SK-N-SH (cell line): ENCODE measurements around the gene SIGLEC1. TPM values are rescaled to one million over a fixed set of nuclear protein-coding genes. Genes with fewer than 3 reads are reported as not detected.

Source experiments
- CTCF ChIA-PET: fragments of 300-600, 350-600 bp; formaldehyde crosslinking; extraction: SDS; loops from one replicate; lab custom pipeline; 2021; lab: Yijun Ruan, JAX
- POLR2A ChIA-PET: fragments of 350-600 bp; sonication (Branson Sonifier 250); formaldehyde crosslinking; extraction: SDS; loops from one replicate; lab custom pipeline; 2020; ENCODE audit warnings: antibody characterized with exemption, inconsistent platforms; lab: Yijun Ruan, JAX
- DNase-seq: peaks from one replicate; pipeline ENCODE4 v3.0.0; 2012
- H2AFZ ChIP-seq: fragments of 200-600 bp; sonication (generic); 2 replicates; pipeline ENCODE4 v1.8.1; 2016; ENCODE audit warnings: antibody characterized with exemption, mild to moderate bottlenecking, low read depth
- H3F3A ChIP-seq: fragments of 200-600 bp; sonication (generic); replicated peaks from 2 replicates; pipeline ENCODE3; 2016; ENCODE audit warnings: antibody characterized with exemption, mild to moderate bottlenecking; ENCODE audit not compliant: insufficient read depth
- H3K27ac ChIP-seq, 2 experiments: fragments of 200-500 bp in 1 of 2; fragments of 200-600 bp in 1 of 2; sonication (Bioruptor generic) in 1 of 2; sonication (generic), shearing (Covaris generic) in 1 of 2; 2 replicates each; pipeline versions ENCODE4 v1.5.1 to v1.6.1; 2014 to 2016; ENCODE audit warnings: low read depth in 2 of 2, inconsistent platforms in 1 of 2, low read length in 1 of 2, mild to moderate bottlenecking in 1 of 2, mixed read lengths in 1 of 2
- H3K27me3 ChIP-seq: fragments of 200-600 bp; sonication (generic), shearing (Covaris generic); 2 replicates; pipeline ENCODE4 v1.6.1; 2016; ENCODE audit warnings: mixed run types; ENCODE audit not compliant: insufficient read depth
- H3K36me3 ChIP-seq, 2 experiments: fragments of 200-500 bp in 1 of 2; fragments of 200-600 bp in 1 of 2; sonication (Bioruptor generic) in 1 of 2; sonication (generic) in 1 of 2; replicated peaks in 1 of 2; 2 replicates each; pipeline versions ENCODE3 to v1.5.1; 2014 to 2016; ENCODE audit warnings: low read length in 1 of 2, mild to moderate bottlenecking in 1 of 2; ENCODE audit not compliant: insufficient read depth in 2 of 2, control insufficient read depth in 1 of 2
- H3K4me1 ChIP-seq, 2 experiments: fragments of 200-500 bp in 1 of 2; fragments of 200-600 bp in 1 of 2; sonication (Bioruptor generic) in 1 of 2; sonication (generic), shearing (Covaris generic) in 1 of 2; 2 replicates each; pipeline versions ENCODE4 v1.5.1 to v1.6.1; 2014 to 2016; ENCODE audit warnings: low read depth in 1 of 2, low read length in 1 of 2, mixed run types in 1 of 2; ENCODE audit not compliant: insufficient read depth in 2 of 2, control insufficient read depth in 1 of 2
- H3K4me2 ChIP-seq: fragments of 200-600 bp; sonication (generic), shearing (Covaris generic); 2 replicates; pipeline ENCODE4 v1.6.1; 2017; ENCODE audit warnings: mixed run types
- H3K4me3 ChIP-seq, 2 experiments: fragments of 200-500 bp in 1 of 2; fragments of 200-600 bp in 1 of 2; sonication (Bioruptor generic) in 1 of 2; sonication (generic), shearing (Covaris generic) in 1 of 2; 2 replicates each; pipeline versions ENCODE4 v1.5.1 to v1.8.1; 2014 to 2016; ENCODE audit warnings: low read depth in 2 of 2, inconsistent platforms in 1 of 2, low read length in 1 of 2, mild to moderate bottlenecking in 1 of 2, mixed read lengths in 1 of 2, moderate library complexity in 1 of 2
- H3K79me2 ChIP-seq: fragments of 200-600 bp; sonication (generic); 2 replicates; pipeline ENCODE4 v1.8.1; 2017; ENCODE audit warnings: mild to moderate bottlenecking; ENCODE audit not compliant: insufficient read depth
- H3K9ac ChIP-seq: fragments of 200-600 bp; sonication (generic); 2 replicates; pipeline ENCODE4 v1.6.1; 2017; ENCODE audit warnings: mixed run types
- H3K9me2 ChIP-seq: fragments of 200-600 bp; sonication (generic); 2 replicates; pipeline ENCODE4 v1.6.1; 2017; ENCODE audit warnings: mixed run types
- H3K9me3 ChIP-seq: fragments of 200-600 bp; sonication (generic); 2 replicates; pipeline ENCODE4 v1.6.1; 2017; ENCODE audit warnings: mixed run types, mild to moderate bottlenecking, moderate library complexity
- H4K20me1 ChIP-seq: fragments of 200-600 bp; sonication (generic); 2 replicates; pipeline ENCODE4 v1.6.1; 2017; ENCODE audit warnings: mild to moderate bottlenecking, mixed run types; ENCODE audit not compliant: insufficient read depth
- ELF1 ChIP-seq: IDR thresholded peaks from 2 replicates; pipeline ENCODE4 v1.4.0; 2012
- GABPA ChIP-seq: IDR thresholded peaks from 2 replicates; pipeline ENCODE4 v1.4.0; 2012; ENCODE audit warnings: low read depth, mild to moderate bottlenecking
- GATA2 ChIP-seq: sonication (generic); formaldehyde crosslinking; IDR thresholded peaks from 2 replicates; pipeline ENCODE4 v1.5.0; 2020; ENCODE audit warnings: mild to moderate bottlenecking, missing genetic modification reagents
- JUND ChIP-seq: IDR thresholded peaks from 2 replicates; pipeline ENCODE4 v1.4.0; 2012
- RAD21 ChIP-seq: IDR thresholded peaks from 2 replicates; pipeline ENCODE4 v1.6.1; 2012; ENCODE audit warnings: mild to moderate bottlenecking, low read length
- RXRA ChIP-seq: IDR thresholded peaks from 2 replicates; pipeline ENCODE4 v1.4.0; 2012; ENCODE audit warnings: low read depth, mild to moderate bottlenecking, borderline replicate concordance
- SIN3A ChIP-seq: IDR thresholded peaks from 2 replicates; pipeline ENCODE4 v1.6.1; 2012; ENCODE audit warnings: low read depth, mild to moderate bottlenecking, low read length, moderate library complexity, borderline replicate concordance
- SMC3 ChIP-seq: IDR thresholded peaks from 2 replicates; pipeline ENCODE4 v1.6.1; 2012; ENCODE audit warnings: low read depth, low read length, improper control_type of control experiment
- TCF12 ChIP-seq: IDR thresholded peaks from 2 replicates; pipeline ENCODE4 v1.4.0; 2012
- USF1 ChIP-seq: IDR thresholded peaks from 2 replicates; pipeline ENCODE4 v1.4.0; 2012; ENCODE audit warnings: low read depth, borderline replicate concordance
- WGBS: methylation state at CpG from one replicate; pipeline ENCODE4 v1.1.6; 2017; ENCODE audit warnings: low lambda C conversion rate; 5-methylcytosine and 5-hydroxymethylcytosine counted together
- polyA plus RNA-seq, 3 experiments: library from polyadenylated mRNA; depleted of rRNA; stranded (reverse); fragments of >200 nt; gene quantifications; 2 replicates each; pipeline ENCODE4 v1.2.3, GENCODE V29; 2012
- TF ChIP-seq, protein P1 (sequence below): fragments of 150-350 bp; IDR thresholded peaks from 2 replicates; pipeline ENCODE4 v1.6.1; 2017; ENCODE audit warnings: antibody characterized with exemption, low read length, low read depth, borderline replicate concordance
- TF ChIP-seq, protein P2 (sequence below): IDR thresholded peaks from 2 replicates; pipeline ENCODE4 v1.6.1; 2012; ENCODE audit warnings: mild to moderate bottlenecking, low read depth, low read length, moderate library complexity
- TF ChIP-seq, protein P3 (sequence below): IDR thresholded peaks from 2 replicates; pipeline ENCODE4 v1.4.0; 2012; ENCODE audit warnings: low read depth
- TF ChIP-seq, protein P4 (sequence below): IDR thresholded peaks from 2 replicates; pipeline ENCODE4; 2012

Gene SIGLEC1
- polyA plus RNA-seq, 1 of the 3 experiments (the other 2 are of a cell fraction), result not detected

GRCh38 chr20:3687655-3688054 is 24.7 kb downstream of the SIGLEC1 start:
- H3K27me3 ChIP-seq, result no peaks in the 10 kb centered on the region
- H3K27ac ChIP-seq, result no peak overlapping the region
- no peaks in the 10 kb centered on the region for H3K79me2 ChIP-seq
- no peaks in the 10 kb centered on the region for H3K36me3 ChIP-seq
- H3K4me1 ChIP-seq, result no peaks in the 10 kb centered on the region
- TF ChIP-seq ELF1 (no peak), USF1 (peak; percentile 91), GABPA (no peak)
- TF ChIP-seq, protein P1, sequence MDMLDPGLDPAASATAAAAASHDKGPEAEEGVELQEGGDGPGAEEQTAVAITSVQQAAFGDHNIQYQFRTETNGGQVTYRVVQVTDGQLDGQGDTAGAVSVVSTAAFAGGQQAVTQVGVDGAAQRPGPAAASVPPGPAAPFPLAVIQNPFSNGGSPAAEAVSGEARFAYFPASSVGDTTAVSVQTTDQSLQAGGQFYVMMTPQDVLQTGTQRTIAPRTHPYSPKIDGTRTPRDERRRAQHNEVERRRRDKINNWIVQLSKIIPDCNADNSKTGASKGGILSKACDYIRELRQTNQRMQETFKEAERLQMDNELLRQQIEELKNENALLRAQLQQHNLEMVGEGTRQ, result peak; percentile 22; the same call in 1 of the 2 replicates
- H4K20me1 ChIP-seq, result no peaks in the 10 kb centered on the region
- H2AFZ ChIP-seq, result no peak overlapping the region
- ChIA-PET CTCF (interaction anchor here (1.2 to 5.3 kb wide), 4 partner anchors 9 to 39 kb away, joined by 3 to 49 read pairs (median 14); no protein-coding TSS in a partner anchor), POLR2A (no interaction called here)
- H3F3A ChIP-seq, result no peaks in the 10 kb centered on the region
- no peak for DNase-seq
- 71% methylated on average over 2 of the region's 2 CpGs for WGBS
- H3K9me3 ChIP-seq, result no peaks in the 10 kb centered on the region
- H3K9ac ChIP-seq, result no peak overlapping the region
- H3K4me3 ChIP-seq, result no peak overlapping the region
- no peaks in the 10 kb centered on the region for H3K9me2 ChIP-seq
- H3K4me2 ChIP-seq, result no peak overlapping the region

DNA sequence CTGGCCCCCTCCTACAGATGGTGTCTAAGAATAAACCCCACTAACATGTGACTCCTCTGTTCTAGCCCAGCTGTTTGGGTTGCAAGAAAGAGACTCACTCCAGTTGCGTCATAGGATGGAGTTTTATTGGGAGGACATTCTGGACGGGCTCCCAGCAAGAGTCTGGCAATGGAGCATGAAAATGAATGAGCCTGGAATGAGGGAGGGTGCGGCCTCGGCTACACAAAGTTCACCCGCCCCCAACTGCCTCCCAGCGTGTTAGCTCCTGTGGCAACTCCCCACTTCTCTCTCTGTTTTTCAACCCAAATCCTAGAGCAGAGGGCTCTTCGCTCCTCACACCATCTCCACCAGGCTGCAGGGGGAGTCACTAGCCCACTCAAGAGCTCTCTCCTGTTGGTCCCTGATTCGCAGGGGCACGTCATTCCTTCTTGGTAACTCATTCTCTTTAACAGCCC is 25.5 kb downstream of the SIGLEC1 start:
- Histone ChIP-seq H3K4me3 (no peak overlapping the region), H3K36me3 (no peaks in the 10 kb centered on the region), H3K27ac (no peak overlapping the region), H3K9ac (no peak overlapping the region), H3K27me3 (no peaks in the 10 kb centered on the region), H3K9me3 (no peaks in the 10 kb centered on the region), H4K20me1 (no peaks in the 10 kb centered on the region), H2AFZ (no peak overlapping the region), H3K79me2 (no peaks in the 10 kb centered on the region), H3K4me1 (no peaks in the 10 kb centered on the region), H3F3A (no peaks in the 10 kb centered on the region), H3K9me2 (no peaks in the 10 kb centered on the region), H3K4me2 (no peak overlapping the region)
- TF ChIP-seq, protein P1, result no peak
- TF ChIP-seq GABPA (no peak), SIN3A (no peak)
- POLR2A ChIA-PET, result no interaction called here
- no peak for DNase-seq
- CTCF ChIA-PET, result interaction anchor here (0.8 to 5.3 kb wide), 5 partner anchors 10 to 399 kb away, joined by 3 to 49 read pairs (median 4); no protein-coding TSS in a partner anchor
- WGBS, result 74% methylated on average over 9 of the region's 9 CpGs

DNA sequence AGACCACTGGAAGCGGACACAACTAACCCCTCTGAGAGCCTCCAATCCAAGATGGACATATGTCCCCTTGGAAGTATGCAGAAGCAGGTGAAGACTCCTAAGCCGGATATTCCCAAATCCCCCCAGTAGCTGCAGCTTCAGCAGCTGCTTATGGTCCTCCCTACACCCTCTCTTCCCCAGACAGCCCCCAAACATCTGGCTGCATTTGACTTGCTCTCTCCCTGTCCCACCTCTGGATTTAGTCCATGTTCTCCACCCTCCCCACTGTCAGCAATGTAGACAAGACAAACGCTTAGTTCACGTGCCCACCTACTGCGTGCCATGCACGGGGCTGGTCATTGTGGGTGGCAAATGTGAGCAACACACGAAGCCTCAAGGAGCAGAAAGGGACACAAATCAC is 26.0 kb downstream of the SIGLEC1 start:
- 75% methylated on average over 7 of the region's 7 CpGs for WGBS
- Histone ChIP-seq H3K9me3 (no peaks in the 10 kb centered on the region), H3F3A (no peaks in the 10 kb centered on the region), H3K36me3 (no peaks in the 10 kb centered on the region), H3K9ac (no peak overlapping the region), H3K9me2 (no peaks in the 10 kb centered on the region), H4K20me1 (no peaks in the 10 kb centered on the region), H3K27me3 (no peaks in the 10 kb centered on the region), H3K4me3 (no peak overlapping the region), H3K27ac (no peak overlapping the region), H3K79me2 (no peaks in the 10 kb centered on the region), H2AFZ (no peak overlapping the region), H3K4me2 (no peak overlapping the region), H3K4me1 (no peaks in the 10 kb centered on the region)
- POLR2A ChIA-PET, result no interaction called here
- CTCF ChIA-PET, result interaction anchor here (1.2 to 5.3 kb wide), 5 partner anchors 9 to 38 kb away, joined by 3 to 49 read pairs (median 9); no protein-coding TSS in a partner anchor
- no peak for DNase-seq
- TF ChIP-seq, protein P2, sequence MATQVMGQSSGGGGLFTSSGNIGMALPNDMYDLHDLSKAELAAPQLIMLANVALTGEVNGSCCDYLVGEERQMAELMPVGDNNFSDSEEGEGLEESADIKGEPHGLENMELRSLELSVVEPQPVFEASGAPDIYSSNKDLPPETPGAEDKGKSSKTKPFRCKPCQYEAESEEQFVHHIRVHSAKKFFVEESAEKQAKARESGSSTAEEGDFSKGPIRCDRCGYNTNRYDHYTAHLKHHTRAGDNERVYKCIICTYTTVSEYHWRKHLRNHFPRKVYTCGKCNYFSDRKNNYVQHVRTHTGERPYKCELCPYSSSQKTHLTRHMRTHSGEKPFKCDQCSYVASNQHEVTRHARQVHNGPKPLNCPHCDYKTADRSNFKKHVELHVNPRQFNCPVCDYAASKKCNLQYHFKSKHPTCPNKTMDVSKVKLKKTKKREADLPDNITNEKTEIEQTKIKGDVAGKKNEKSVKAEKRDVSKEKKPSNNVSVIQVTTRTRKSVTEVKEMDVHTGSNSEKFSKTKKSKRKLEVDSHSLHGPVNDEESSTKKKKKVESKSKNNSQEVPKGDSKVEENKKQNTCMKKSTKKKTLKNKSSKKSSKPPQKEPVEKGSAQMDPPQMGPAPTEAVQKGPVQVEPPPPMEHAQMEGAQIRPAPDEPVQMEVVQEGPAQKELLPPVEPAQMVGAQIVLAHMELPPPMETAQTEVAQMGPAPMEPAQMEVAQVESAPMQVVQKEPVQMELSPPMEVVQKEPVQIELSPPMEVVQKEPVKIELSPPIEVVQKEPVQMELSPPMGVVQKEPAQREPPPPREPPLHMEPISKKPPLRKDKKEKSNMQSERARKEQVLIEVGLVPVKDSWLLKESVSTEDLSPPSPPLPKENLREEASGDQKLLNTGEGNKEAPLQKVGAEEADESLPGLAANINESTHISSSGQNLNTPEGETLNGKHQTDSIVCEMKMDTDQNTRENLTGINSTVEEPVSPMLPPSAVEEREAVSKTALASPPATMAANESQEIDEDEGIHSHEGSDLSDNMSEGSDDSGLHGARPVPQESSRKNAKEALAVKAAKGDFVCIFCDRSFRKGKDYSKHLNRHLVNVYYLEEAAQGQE, result no peak
- no peak for TF ChIP-seq RAD21
- no peak for TF ChIP-seq GATA2 (CRISPR knock-in tag)
- no peak for TF ChIP-seq RXRA
- no peak for TF ChIP-seq SIN3A
- TF ChIP-seq, protein P3, sequence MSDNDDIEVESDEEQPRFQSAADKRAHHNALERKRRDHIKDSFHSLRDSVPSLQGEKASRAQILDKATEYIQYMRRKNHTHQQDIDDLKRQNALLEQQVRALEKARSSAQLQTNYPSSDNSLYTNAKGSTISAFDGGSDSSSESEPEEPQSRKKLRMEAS, result no peak
- no peak for TF ChIP-seq TCF12
- no peak for TF ChIP-seq JUND
- TF ChIP-seq, protein P4, sequence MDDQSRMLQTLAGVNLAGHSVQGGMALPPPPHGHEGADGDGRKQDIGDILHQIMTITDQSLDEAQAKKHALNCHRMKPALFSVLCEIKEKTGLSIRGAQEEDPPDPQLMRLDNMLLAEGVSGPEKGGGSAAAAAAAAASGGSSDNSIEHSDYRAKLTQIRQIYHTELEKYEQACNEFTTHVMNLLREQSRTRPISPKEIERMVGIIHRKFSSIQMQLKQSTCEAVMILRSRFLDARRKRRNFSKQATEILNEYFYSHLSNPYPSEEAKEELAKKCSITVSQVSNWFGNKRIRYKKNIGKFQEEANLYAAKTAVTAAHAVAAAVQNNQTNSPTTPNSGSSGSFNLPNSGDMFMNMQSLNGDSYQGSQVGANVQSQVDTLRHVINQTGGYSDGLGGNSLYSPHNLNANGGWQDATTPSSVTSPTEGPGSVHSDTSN, result no peak
- TF ChIP-seq SMC3, result no peak
